Heart left ventricle (tissue), 13 donors: ENCODE results near the gene ADGRG6.

Source experiments
- CTCF ChIP-seq, 12 donors: fragments of 200-600 bp; sonication (generic) in 4 of 12; IDR thresholded peaks; one replicate each; pipeline versions ENCODE4 v1.5.0 to v1.8.0; 2018 to 2022; ENCODE audit warnings: antibody characterized with exemption in 12 of 12, mild to moderate bottlenecking in 5 of 12
- POLR2A ChIP-seq, 2 donors: fragments of 450-650 bp; IDR thresholded peaks; one replicate each; pipeline ENCODE4 v1.6.1; 2017; ENCODE audit warnings: antibody characterized with exemption in 2 of 2, mild to moderate bottlenecking in 2 of 2, moderate library complexity in 2 of 2
- donor health status: ischemic (EF 13 %, LVEDD 7.1; RV severe dilation, severe dysfunction).
- donor health status: DM: no; HTN: yes; CAD: no.
- donor health status: DM: no; HTN: no; CAD: no.
- donor health status: ischemic (EF 25% LVEDD 6.9; RV normal size, moderate dysfunction).
- donor health status: ischemic (EF 25% LVEDD 5.7; RV mildly dilated, moderate dysfunction).
- donor health status: ischemic (EF 35%, LVEDD 5.7; RV mildly dilated, moderate dysfunction).
- donor health status: nonischemic (EF 11% LVEDD 7.7; RV severe dilation, severe dysfunction).
- donor health status: DM: yes; HTN: yes; CAD: no.
- donor health status: PGD.
- donor health status: ischemic (EF 29% LVEDD 5.4; RV normal size, mild dysfunction).
- donor health status: nonischemic (EF 23%, LVEDD 6.1; RV moderate dilation, normal function).

GRCh38 chr6:142304241-142304640, 2.4 kb downstream of the ADGRG6 start:
- no peak for TF ChIP-seq CTCF (IDR thresholded peaks at IDR 0.05)
- TF ChIP-seq POLR2A (IDR thresholded peaks at IDR 0.05): no peak
